GM13977 (cell line): ENCODE measurements around the gene ANKH.

Source experiments
- DNase-seq: peaks from one replicate; pipeline ENCODE4 v3.0.0; 2012; ENCODE audit warnings: low spot score
- in situ Hi-C: fragments of 300-500 bp; cut with MboI; formaldehyde crosslinking; loops from one replicate; pipeline ENCODE4 v1.12.0; 2022; ENCODE audit warnings: low sequenced_read_pairs, low pct_unique_long_range_greater_than_20kb, mixed read lengths, inconsistent platforms; ENCODE audit not compliant: unreplicated experiment
- TF ChIP-seq, protein P1 (sequence below): IDR thresholded peaks from 2 replicates; pipeline ENCODE4 v1.5.1; 2012; ENCODE audit warnings: mild to moderate bottlenecking, control low read depth; ENCODE audit not compliant: insufficient read depth; ENCODE audit errors: extremely low read depth, missing control alignments

ANKH gene

DNA sequence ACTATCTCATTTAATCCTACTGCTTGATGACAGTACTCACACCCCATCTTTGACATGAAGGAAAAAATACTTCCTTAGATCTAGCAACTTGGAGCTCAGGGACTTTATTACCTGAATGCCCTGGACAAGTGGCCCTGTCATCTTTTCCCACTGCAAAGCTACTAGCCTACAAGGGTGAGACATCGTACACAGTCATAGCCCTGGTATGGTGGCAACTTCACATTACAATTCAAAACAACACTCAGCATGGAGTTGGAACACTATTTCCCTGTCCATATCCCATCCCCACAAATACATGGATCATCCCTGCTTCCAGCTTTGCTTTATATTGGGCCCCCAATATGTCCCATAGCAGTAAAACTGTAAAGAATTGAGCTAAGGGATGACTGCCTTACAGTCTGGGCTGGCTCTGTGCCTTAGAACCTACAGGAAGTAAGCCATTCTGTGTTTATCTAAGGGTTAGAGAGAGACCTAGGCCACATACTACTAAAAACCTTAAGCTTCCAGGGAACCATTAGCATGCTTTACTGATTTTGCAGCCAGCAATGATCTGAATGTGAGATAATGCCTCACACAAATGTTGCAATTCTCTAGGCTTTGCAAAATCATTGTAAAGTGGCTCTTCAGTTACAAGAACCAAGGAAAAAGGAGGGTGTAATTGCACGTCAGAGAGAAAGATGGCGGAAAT is 151.2 kb downstream of the ANKH start:
- in situ Hi-C loops = loop anchor here (10.0 kb wide), 1 partner anchor 284 kb away; no protein-coding TSS in a partner anchor
- TF ChIP-seq, protein P1, sequence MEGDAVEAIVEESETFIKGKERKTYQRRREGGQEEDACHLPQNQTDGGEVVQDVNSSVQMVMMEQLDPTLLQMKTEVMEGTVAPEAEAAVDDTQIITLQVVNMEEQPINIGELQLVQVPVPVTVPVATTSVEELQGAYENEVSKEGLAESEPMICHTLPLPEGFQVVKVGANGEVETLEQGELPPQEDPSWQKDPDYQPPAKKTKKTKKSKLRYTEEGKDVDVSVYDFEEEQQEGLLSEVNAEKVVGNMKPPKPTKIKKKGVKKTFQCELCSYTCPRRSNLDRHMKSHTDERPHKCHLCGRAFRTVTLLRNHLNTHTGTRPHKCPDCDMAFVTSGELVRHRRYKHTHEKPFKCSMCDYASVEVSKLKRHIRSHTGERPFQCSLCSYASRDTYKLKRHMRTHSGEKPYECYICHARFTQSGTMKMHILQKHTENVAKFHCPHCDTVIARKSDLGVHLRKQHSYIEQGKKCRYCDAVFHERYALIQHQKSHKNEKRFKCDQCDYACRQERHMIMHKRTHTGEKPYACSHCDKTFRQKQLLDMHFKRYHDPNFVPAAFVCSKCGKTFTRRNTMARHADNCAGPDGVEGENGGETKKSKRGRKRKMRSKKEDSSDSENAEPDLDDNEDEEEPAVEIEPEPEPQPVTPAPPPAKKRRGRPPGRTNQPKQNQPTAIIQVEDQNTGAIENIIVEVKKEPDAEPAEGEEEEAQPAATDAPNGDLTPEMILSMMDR = no peak
- DNase-seq = no peak

DNA sequence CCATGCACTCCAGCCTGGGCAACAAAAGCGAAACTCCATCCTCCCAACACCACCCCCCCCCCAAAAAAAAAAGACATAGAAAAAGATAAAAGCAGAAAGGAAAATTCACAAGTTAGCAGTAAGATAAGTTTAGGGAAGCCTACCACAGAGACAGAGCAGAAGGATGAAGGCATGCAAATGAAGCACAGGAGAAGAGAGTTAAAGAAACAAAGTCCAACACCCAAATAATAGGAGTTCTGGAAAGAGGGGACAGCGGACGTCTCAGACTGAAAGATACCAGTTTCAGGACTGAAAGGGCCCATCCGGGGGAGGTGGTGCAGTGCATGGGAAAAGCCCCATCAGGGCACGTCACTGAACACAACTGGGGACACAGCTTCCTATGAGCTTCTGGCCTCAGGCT is 152.8 kb downstream of the ANKH start:
- DNase-seq = no peak
- TF ChIP-seq, protein P1 = no peak
- in situ Hi-C loops = no loop called here

- in situ Hi-C loops = no loop called here
- TF ChIP-seq, protein P1 = no peak
- DNase-seq = no peak
Measured at GRCh38 chr5:14716755-14717752, 154.5 kb downstream of the ANKH start.

- in situ Hi-C loops = no loop called here
- TF ChIP-seq, protein P1 = no peak
- DNase-seq = no peak
Measured at GRCh38 chr5:14715481-14715880, 156.1 kb downstream of the ANKH start.

DNA sequence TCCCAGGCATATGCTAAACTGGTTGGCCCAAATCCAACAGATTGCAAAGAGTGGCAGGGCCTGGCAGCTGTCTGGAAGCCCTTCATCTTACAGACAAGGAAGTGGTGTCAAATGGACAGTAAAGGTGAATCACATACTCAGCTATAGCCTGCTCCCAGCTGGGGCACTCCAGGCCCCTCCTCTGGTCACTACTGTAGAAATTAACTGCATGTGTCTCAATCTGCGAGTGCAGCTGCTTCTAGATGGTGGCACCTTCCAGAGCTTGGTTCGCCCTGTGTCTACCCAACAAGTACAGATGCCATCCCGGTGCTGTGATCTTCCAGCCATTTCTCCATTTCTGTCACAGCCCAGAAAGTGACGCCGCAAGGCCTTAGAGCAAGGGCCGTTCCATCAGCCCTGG is 156.9 kb downstream of the ANKH start:
- DNase-seq = no peak
- in situ Hi-C loops = no loop called here
- TF ChIP-seq, protein P1 = no peak

DNA sequence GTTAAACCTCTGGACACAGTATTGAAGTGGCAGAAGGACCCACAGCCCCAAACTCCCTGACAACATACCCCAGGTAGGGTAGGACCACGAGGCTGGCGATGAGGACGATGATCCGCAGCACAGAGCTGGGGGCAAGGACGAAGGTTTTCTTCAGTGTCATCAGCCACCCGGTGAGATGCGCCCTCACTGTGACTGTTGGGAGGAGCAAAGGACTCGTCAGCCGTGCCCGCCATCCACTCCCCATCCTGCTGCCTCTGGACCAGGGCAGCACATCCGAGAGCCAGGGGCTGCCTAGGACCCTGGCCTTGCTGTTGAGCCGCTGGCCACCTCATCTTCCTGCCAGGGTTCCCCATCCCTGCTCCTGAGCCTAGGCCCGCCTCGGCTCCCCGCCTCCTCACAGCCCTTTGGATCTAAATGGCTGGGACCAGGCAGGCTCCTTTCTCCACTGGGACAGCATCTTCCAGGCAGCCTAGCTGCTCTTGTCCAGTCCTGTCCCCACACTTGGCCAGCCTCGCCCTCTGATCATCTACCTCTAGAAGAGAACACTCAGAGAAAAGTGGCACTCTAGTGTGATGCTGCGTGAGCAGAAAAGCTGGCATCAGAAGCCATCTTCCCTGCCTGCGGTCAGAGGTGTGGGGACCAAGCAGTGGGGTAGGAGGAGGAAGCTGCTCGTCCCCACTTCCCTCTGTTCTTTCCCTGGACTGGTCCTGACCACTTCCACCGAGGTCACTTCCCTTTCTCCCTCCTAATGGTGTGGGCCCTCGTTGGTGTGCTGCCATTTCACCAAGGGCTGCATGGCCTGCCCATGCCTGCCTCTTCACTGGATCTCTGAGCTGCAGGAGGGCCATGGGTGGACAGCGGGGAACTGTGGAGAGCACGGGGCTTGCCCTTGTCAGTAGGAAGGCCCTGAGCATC is 157.8 kb downstream of the ANKH start:
- no peak for DNase-seq
- in situ Hi-C loops = no loop called here
- TF ChIP-seq, protein P1 = no peak
